Tibial nerve (tissue), 4 donors: Measurements from ENCODE around the gene SUSD3. TPM values are rescaled to one million over a fixed set of nuclear protein-coding genes. Genes with fewer than 3 reads are reported as not detected.

Experiments
- DNase-seq, 2 donors: peaks; one replicate each; pipeline ENCODE4 v3.0.0-alpha.2; 2019; ENCODE audit warnings: low spot score in 2 of 2
- H3K27ac ChIP-seq, 4 donors: fragments of 200-600 bp; sonication (generic) in 3 of 4; one replicate each; pipeline ENCODE4 v1.5.1; 2017 to 2019; ENCODE audit warnings: mild to moderate bottlenecking in 1 of 4
- H3K27me3 ChIP-seq, 2 donors: fragments of 200-600 bp; sonication (generic) in 1 of 2; one replicate each; pipeline versions ENCODE4 v1.5.1 to v1.6.0; 2017 to 2019
- H3K36me3 ChIP-seq, 3 donors: fragments of 200-600 bp; sonication (generic); one replicate each; pipeline ENCODE4 v1.5.1; 2018 to 2019
- H3K4me1 ChIP-seq, 4 donors: fragments of 200-600 bp; sonication (generic) in 3 of 4; one replicate each; pipeline ENCODE4 v1.5.1; 2017 to 2019
- H3K4me3 ChIP-seq, 4 donors: fragments of 200-600 bp; sonication (generic) in 3 of 4; one replicate each; pipeline ENCODE4 v1.5.1; 2017 to 2019; ENCODE audit warnings: mild to moderate bottlenecking in 1 of 4, moderate library complexity in 1 of 4
- H3K9me3 ChIP-seq, 4 donors: fragments of 200-600 bp; sonication (generic) in 3 of 4; one replicate each; pipeline ENCODE4 v1.5.1; 2017 to 2019
- CTCF ChIP-seq, 5 experiments: fragments of 200-600 bp in 3 of 5; fragments of 450-650 bp in 2 of 5; sonication (generic) in 3 of 5; IDR thresholded peaks; one replicate each; pipeline ENCODE4 v1.5.1; 2016 to 2019; ENCODE audit warnings: antibody characterized with exemption in 5 of 5, mild to moderate bottlenecking in 3 of 5, moderate library complexity in 2 of 5
- EP300 ChIP-seq, 2 donors: sonication (generic); formaldehyde crosslinking; IDR thresholded peaks; one replicate each; pipeline ENCODE4 v1.6.1; 2017; ENCODE audit warnings: antibody characterized with exemption in 2 of 2, mild to moderate bottlenecking in 1 of 2
- POLR2A ChIP-seq, 2 donors: fragments of 450-650 bp; IDR thresholded peaks; one replicate each; pipeline ENCODE4 v1.6.1; 2017; ENCODE audit warnings: antibody characterized with exemption in 2 of 2, mild to moderate bottlenecking in 2 of 2, moderate library complexity in 2 of 2
- WGBS, 2 donors: methylation state at CpG; one replicate each; pipeline ENCODE4 v1.1.5; 2018; 5-methylcytosine and 5-hydroxymethylcytosine counted together
- total RNA-seq, 4 donors: library from RNA; depleted of rRNA; stranded (reverse); fragments of >200 nt; gene quantifications; one replicate each; pipeline ENCODE4 v1.1.0, GENCODE V29; 2016

The SUSD3 gene
- total RNA-seq, 4 donors from 2014 or later, result 3.0 to 4.2 (median 3.7) TPM; not detected in 1

GRCh38 chr9:93108291-93109041, 50.0 kb downstream of the SUSD3 start:
- 80 to 85% methylated on average over 12 to 13 of the region's 15 CpGs for WGBS, 2 donors
- DNase-seq, result peak in 1 of 2 donors; percentile 6
- Histone ChIP-seq H3K9me3 (peaks cover 0 to 11% (median 5%) of the 10 kb centered on the region in 4 donors), H3K27ac (no peak overlapping the region), H3K4me1 (peaks cover 0 to 22% (median 2%) of the 10 kb centered on the region in 4 donors), H3K27me3 (no peaks in the 10 kb centered on the region), H3K4me3 (no peak overlapping the region), H3K36me3 (peaks cover 0 to 65% (median 15%) of the 10 kb centered on the region in 3 donors)
- TF ChIP-seq EP300 (IDR thresholded peaks at IDR 0.05) (no peak), CTCF (IDR thresholded peaks at IDR 0.05) (no peak), POLR2A (IDR thresholded peaks at IDR 0.05) (no peak)

DNA sequence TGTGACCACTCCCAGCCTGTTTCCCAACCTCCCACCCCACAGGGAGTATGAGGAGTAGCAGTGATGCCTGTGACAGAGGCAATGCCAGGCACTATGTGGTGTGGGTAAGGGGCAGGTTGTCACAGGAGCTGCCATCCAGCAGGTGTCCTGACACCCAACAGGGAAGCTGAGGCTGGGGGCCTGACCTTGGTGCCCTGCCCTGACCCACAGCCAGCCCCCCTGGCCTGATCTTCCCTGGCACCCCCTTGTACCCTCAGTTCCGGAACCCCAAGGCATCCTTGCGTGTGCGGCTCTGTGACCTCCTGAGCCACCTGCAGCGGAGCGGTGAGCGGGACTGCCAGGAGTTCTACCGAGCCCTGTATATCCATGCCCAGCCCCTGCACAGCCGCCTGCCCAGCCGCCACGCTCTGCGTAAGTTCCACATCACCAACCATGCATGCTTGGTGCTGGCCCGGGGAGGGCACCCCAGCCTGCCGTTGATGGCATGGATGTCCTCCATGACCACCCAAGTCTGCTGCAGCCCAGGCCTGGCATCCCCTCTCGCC, 51.9 kb downstream of the SUSD3 start:
- Histone ChIP-seq H3K4me1 (peaks cover 0 to 22% (median 2%) of the 10 kb centered on the region in 4 donors), H3K4me3 (no peak overlapping the region), H3K9me3 (no peaks in the 10 kb centered on the region), H3K27ac (no peak overlapping the region), H3K36me3 (peaks cover 0 to 71% (median 15%) of the 10 kb centered on the region in 3 donors), H3K27me3 (no peaks in the 10 kb centered on the region)
- WGBS, 2 donors, result 94 to 95% methylated on average over 9 to 13 of the region's 14 CpGs
- no peak for TF ChIP-seq CTCF (IDR thresholded peaks at IDR 0.05)
- no peak for TF ChIP-seq POLR2A (IDR thresholded peaks at IDR 0.05)
- TF ChIP-seq EP300 (IDR thresholded peaks at IDR 0.05), result no peak
- DNase-seq, result peak in 1 of 2 donors; percentile 10

- Histone ChIP-seq H3K27ac (no peak overlapping the region), H3K27me3 (no peaks in the 10 kb centered on the region), H3K9me3 (no peaks in the 10 kb centered on the region), H3K36me3 (peaks cover 0 to 71% (median 15%) of the 10 kb centered on the region in 3 donors), H3K4me3 (no peak overlapping the region), H3K4me1 (peaks cover 0 to 26% (median 2%) of the 10 kb centered on the region in 4 donors)
- TF ChIP-seq EP300 (IDR thresholded peaks at IDR 0.05), result no peak
- DNase-seq, result peak in 1 of 2 donors; percentile 4
- WGBS, 2 donors, result 78% methylated on average over 11 of the region's 11 CpGs
These were observed 52.5 kb downstream of the SUSD3 start for GRCh38 chr9:93111001-93111370.

- H3K27ac ChIP-seq, result no peak overlapping the region
- no peak for TF ChIP-seq POLR2A (IDR thresholded peaks at IDR 0.05)
- no peak for TF ChIP-seq CTCF (IDR thresholded peaks at IDR 0.05)
- TF ChIP-seq EP300 (IDR thresholded peaks at IDR 0.05), result no peak
- no peak for DNase-seq
- no peak overlapping the region for H3K4me3 ChIP-seq
- peaks cover 0 to 32% (median 7%) of the 10 kb centered on the region in 4 donors for H3K4me1 ChIP-seq
- H3K9me3 ChIP-seq, result no peaks in the 10 kb centered on the region
- WGBS, 2 donors, result 80 to 82% methylated on average over 15 to 16 of the region's 18 CpGs
- H3K27me3 ChIP-seq, result no peaks in the 10 kb centered on the region
- peaks cover 0 to 71% (median 15%) of the 10 kb centered on the region in 3 donors for H3K36me3 ChIP-seq
These were observed 53.0 kb downstream of the SUSD3 start for GRCh38 chr9:93111371-93112115.

GRCh38 chr9:93112116-93112863, 53.8 kb downstream of the SUSD3 start:
- Histone ChIP-seq H3K9me3 (no peaks in the 10 kb centered on the region), H3K27me3 (no peaks in the 10 kb centered on the region), H3K36me3 (peaks cover 0 to 70% (median 15%) of the 10 kb centered on the region in 3 donors), H3K4me3 (no peak overlapping the region), H3K4me1 (peaks cover 0 to 34% (median 8%) of the 10 kb centered on the region in 4 donors), H3K27ac (no peak overlapping the region)
- no peak for DNase-seq
- TF ChIP-seq POLR2A (IDR thresholded peaks at IDR 0.05) (no peak), CTCF (IDR thresholded peaks at IDR 0.05) (no peak), EP300 (IDR thresholded peaks at IDR 0.05) (no peak)
- WGBS, 2 donors, result 78 to 80% methylated on average over 13 to 14 of the region's 15 CpGs
